ENCODE measurements around the gene GATA2. TPM values are rescaled to one million over a fixed set of nuclear protein-coding genes. Genes with fewer than 3 reads are reported as not detected.
A peak's percentile ranks its signal among the peaks of the same experiment; 100 is the strongest.

The GATA2 gene
- polyA plus RNA-seq, 3 donors, result 0.07 to 0.36 TPM; not detected in 1

- TF ChIP-seq, protein P1, sequence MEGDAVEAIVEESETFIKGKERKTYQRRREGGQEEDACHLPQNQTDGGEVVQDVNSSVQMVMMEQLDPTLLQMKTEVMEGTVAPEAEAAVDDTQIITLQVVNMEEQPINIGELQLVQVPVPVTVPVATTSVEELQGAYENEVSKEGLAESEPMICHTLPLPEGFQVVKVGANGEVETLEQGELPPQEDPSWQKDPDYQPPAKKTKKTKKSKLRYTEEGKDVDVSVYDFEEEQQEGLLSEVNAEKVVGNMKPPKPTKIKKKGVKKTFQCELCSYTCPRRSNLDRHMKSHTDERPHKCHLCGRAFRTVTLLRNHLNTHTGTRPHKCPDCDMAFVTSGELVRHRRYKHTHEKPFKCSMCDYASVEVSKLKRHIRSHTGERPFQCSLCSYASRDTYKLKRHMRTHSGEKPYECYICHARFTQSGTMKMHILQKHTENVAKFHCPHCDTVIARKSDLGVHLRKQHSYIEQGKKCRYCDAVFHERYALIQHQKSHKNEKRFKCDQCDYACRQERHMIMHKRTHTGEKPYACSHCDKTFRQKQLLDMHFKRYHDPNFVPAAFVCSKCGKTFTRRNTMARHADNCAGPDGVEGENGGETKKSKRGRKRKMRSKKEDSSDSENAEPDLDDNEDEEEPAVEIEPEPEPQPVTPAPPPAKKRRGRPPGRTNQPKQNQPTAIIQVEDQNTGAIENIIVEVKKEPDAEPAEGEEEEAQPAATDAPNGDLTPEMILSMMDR (IDR thresholded peaks at IDR 0.05), result no peak
- H2AFZ ChIP-seq (ENCODE audit: insufficient read depth, low read depth, low read length, poor library complexity, severe bottlenecking), result no peak overlapping the region
- H3K9ac ChIP-seq (ENCODE audit: insufficient read depth, low read length, poor library complexity, severe bottlenecking), result no peak overlapping the region
- peaks cover 0 to 37% of the 10 kb centered on the region in 2 donors for H3K9me3 ChIP-seq (replicated peaks in 1 of 2; ENCODE audit: control insufficient read depth in 1 of 2, insufficient read depth in 1 of 2, low read length in 2 of 2)
- no peaks in the 10 kb centered on the region for H4K20me1 ChIP-seq (ENCODE audit: insufficient read depth, low read length)
- no peak for DNase-seq
- 92% methylated on average over 2 of the region's 2 CpGs for WGBS (ENCODE audit: insufficient coverage)
- peaks cover 45 to 88% of the 10 kb centered on the region in 2 donors for H3K27me3 ChIP-seq (ENCODE audit: control insufficient read depth in 2 of 2, insufficient read depth in 2 of 2, low read length in 2 of 2)
- H3K27ac ChIP-seq (ENCODE audit: low read depth in 1 of 2, low read length in 2 of 2), result no peak overlapping the region
- Mint-ChIP-seq H3K4me1 (peaks cover 37% of the 10 kb centered on the region), H3K4me3 (peak overlapping the region in 1 of 2 donors; percentile 80), H3K27me3 (ENCODE audit: low read depth in 3 of 3) (peaks cover 71 to 92% (median 88%) of the 10 kb centered on the region in 3 donors), H3K9me3 (peaks cover 0 to 34% (median 6%) of the 10 kb centered on the region in 7 donors), H3K27ac (no peak overlapping the region), H3K36me3 (peaks cover 0 to 8% of the 10 kb centered on the region in 2 donors)
- H3K4me1 ChIP-seq (ENCODE audit: control insufficient read depth in 1 of 2, insufficient read depth in 2 of 2, low read length in 2 of 2), result peaks cover 28 to 42% of the 10 kb centered on the region in 2 donors
- no peaks in the 10 kb centered on the region for H3K79me2 ChIP-seq (ENCODE audit: insufficient read depth, low read length)
- H3K4me3 ChIP-seq (replicated peaks in 1 of 3; ENCODE audit: low read depth in 2 of 3, low read length in 3 of 3), result no peak overlapping the region
- no peak overlapping the region for H3K4me2 ChIP-seq (replicated peaks; ENCODE audit: extremely low read depth, low read length, poor library complexity, severe bottlenecking)
- no peaks in the 10 kb centered on the region for H3K36me3 ChIP-seq (replicated peaks in 1 of 2; ENCODE audit: control insufficient read depth in 1 of 2, insufficient read depth in 2 of 2, low read length in 2 of 2)
- intact Hi-C loops (cut with micrococcal nuclease), result loop anchor here (5.0 to 10.0 kb wide), 3 partner anchors 62 to 400 kb away; no protein-coding TSS in a partner anchor
These were observed 1.3 kb upstream of the GATA2 start for GRCh38 chr3:128494367-128494650.

GRCh38 chr3:128493570-128494366 is 767 bp upstream of the GATA2 start:
- 28% methylated on average over 10 of the region's 13 CpGs for WGBS (ENCODE audit: insufficient coverage)
- DNase-seq, result no peak
- peaks cover 37% of the 10 kb centered on the region for H3K4me1 Mint-ChIP-seq
- H3K27me3 Mint-ChIP-seq (ENCODE audit: low read depth in 3 of 3), result peaks cover 72 to 93% (median 90%) of the 10 kb centered on the region in 3 donors
- no peak overlapping the region for H3K27ac ChIP-seq (ENCODE audit: low read depth in 1 of 2, low read length in 2 of 2)
- peaks cover 34 to 47% of the 10 kb centered on the region in 2 donors for H3K4me1 ChIP-seq (ENCODE audit: control insufficient read depth in 1 of 2, insufficient read depth in 2 of 2, low read length in 2 of 2)
- peak overlapping the region in 1 of 7 donors; percentile 1 for H3K27ac Mint-ChIP-seq
- H3K4me3 ChIP-seq (replicated peaks in 1 of 3; ENCODE audit: low read depth in 2 of 3, low read length in 3 of 3), result no peak overlapping the region
- H3K79me2 ChIP-seq (ENCODE audit: insufficient read depth, low read length), result no peaks in the 10 kb centered on the region
- H3K9me3 ChIP-seq (replicated peaks in 1 of 2; ENCODE audit: control insufficient read depth in 1 of 2, insufficient read depth in 1 of 2, low read length in 2 of 2), result peaks cover 0 to 37% of the 10 kb centered on the region in 2 donors
- no peak overlapping the region for H3K9ac ChIP-seq (ENCODE audit: insufficient read depth, low read length, poor library complexity, severe bottlenecking)
- intact Hi-C loops (cut with micrococcal nuclease), result loop anchor here (5.0 to 10.0 kb wide), 3 partner anchors 61 to 399 kb away; no protein-coding TSS in a partner anchor
- no peaks in the 10 kb centered on the region for H4K20me1 ChIP-seq (ENCODE audit: insufficient read depth, low read length)
- H3K36me3 ChIP-seq (replicated peaks in 1 of 2; ENCODE audit: control insufficient read depth in 1 of 2, insufficient read depth in 2 of 2, low read length in 2 of 2), result no peaks in the 10 kb centered on the region
- H3K9me3 Mint-ChIP-seq, result peaks cover 0 to 35% (median 6%) of the 10 kb centered on the region in 7 donors
- H3K4me3 Mint-ChIP-seq, result peak overlapping the region in 1 of 2 donors; percentile 80
- no peak overlapping the region for H2AFZ ChIP-seq (ENCODE audit: insufficient read depth, low read depth, low read length, poor library complexity, severe bottlenecking)
- H3K4me2 ChIP-seq (replicated peaks; ENCODE audit: extremely low read depth, low read length, poor library complexity, severe bottlenecking), result no peak overlapping the region
- peaks cover 50 to 92% of the 10 kb centered on the region in 2 donors for H3K27me3 ChIP-seq (ENCODE audit: control insufficient read depth in 2 of 2, insufficient read depth in 2 of 2, low read length in 2 of 2)
- TF ChIP-seq, protein P1 (IDR thresholded peaks at IDR 0.05), result no peak
- peaks cover 0 to 8% of the 10 kb centered on the region in 2 donors for H3K36me3 Mint-ChIP-seq

Data from CD14-positive monocyte (primary cell).